B cell (primary cell): ENCODE results near the gene ERBIN. TPM values are rescaled to one million over a fixed set of nuclear protein-coding genes. Genes with fewer than 3 reads are reported as not detected.
"Not testable (repeated sequence)": the region's sequence is repeated elsewhere in the genome, so short reads cannot be mapped to it uniquely, and the experiment has no call there.

Source experiments
- ATAC-seq: fragments of 200-7000 bp; cut with Tn5 transposase; one replicate; pipeline ENCODE4 v1.10.0; 2021; ENCODE audit warnings: low read depth, mild to moderate bottlenecking, moderate number of reproducible peaks, moderate library complexity
- CTCF ChIA-PET: fragments of 350-600 bp; sonication (Branson Sonifier 250); formaldehyde crosslinking; loops from one replicate; lab custom pipeline; 2021; ENCODE audit warnings: antibody characterized with exemption, inconsistent platforms; lab: Charles Lee
- POLR2A ChIA-PET: fragments of 350-600 bp; sonication (Branson Sonifier 250); formaldehyde crosslinking; loops from one replicate; lab custom pipeline; 2021; ENCODE audit warnings: antibody characterized with exemption; lab: Charles Lee
- DNase-seq: peaks from one replicate; pipeline ENCODE4 v3.0.0; 2013
- H2AFZ ChIP-seq: 2 replicates; pipeline ENCODE4 v1.6.1; 2012; ENCODE audit warnings: mild to moderate bottlenecking, low read depth, low read length; ENCODE audit not compliant: insufficient read depth, poor library complexity, severe bottlenecking
- H3K27ac ChIP-seq, 2 donors: 1 replicate in 1 of 2; 2 replicates in 1 of 2; pipeline ENCODE4 v1.5.1; 2012 to 2013; ENCODE audit warnings: low read length in 2 of 2, mild to moderate bottlenecking in 2 of 2, moderate library complexity in 1 of 2
- H3K27me3 ChIP-seq, 4 experiments: fragments of 200-600 bp in 1 of 4; sonication (generic) in 1 of 4; replicated peaks in 1 of 4; 1 replicate in 2 of 4; 2 replicates in 2 of 4; pipeline versions ENCODE4 v1.6.1 to v1.7.0; 2013 to 2016; ENCODE audit warnings: low read length in 3 of 4, mild to moderate bottlenecking in 2 of 4, mixed read lengths in 1 of 4, moderate library complexity in 1 of 4; ENCODE audit not compliant: insufficient read depth in 4 of 4, control insufficient read depth in 3 of 4; ENCODE audit errors: control extremely low read depth in 1 of 4
- H3K36me3 ChIP-seq, 2 experiments: replicated peaks in 1 of 2; 1 replicate in 1 of 2; 2 replicates in 1 of 2; pipeline versions ENCODE4 v1.6.1 to v1.7.1; 2013; ENCODE audit warnings: low read length in 1 of 2; ENCODE audit not compliant: insufficient read depth in 2 of 2, control insufficient read depth in 1 of 2; ENCODE audit errors: control extremely low read depth in 1 of 2, extremely low read depth in 1 of 2
- H3K4me1 ChIP-seq, 2 donors: fragments of 200-600 bp in 1 of 2; sonication (generic) in 1 of 2; 1 replicate in 1 of 2; 2 replicates in 1 of 2; pipeline versions ENCODE4 v1.5.1 to v1.6.1; 2013 to 2017; ENCODE audit warnings: low read length in 2 of 2; ENCODE audit not compliant: control insufficient read depth in 2 of 2, insufficient read depth in 2 of 2
- H3K4me2 ChIP-seq: replicated peaks from 2 replicates; pipeline ENCODE3; 2012; ENCODE audit warnings: mild to moderate bottlenecking, low read depth, low read length; ENCODE audit not compliant: poor library complexity, severe bottlenecking
- H3K4me3 ChIP-seq, 5 experiments: fragments of 200-600 bp in 1 of 5; sonication (generic) in 1 of 5; 1 replicate in 3 of 5; 2 replicates in 2 of 5; pipeline versions ENCODE4 v1.5.1 to v1.7.0; 2011 to 2016; ENCODE audit warnings: low read length in 4 of 5, mild to moderate bottlenecking in 4 of 5, low read depth in 2 of 5, control low read depth in 1 of 5, moderate library complexity in 1 of 5; ENCODE audit not compliant: insufficient read depth in 1 of 5; ENCODE audit errors: control extremely low read depth in 1 of 5, extremely low read depth in 1 of 5
- H3K79me2 ChIP-seq: fragments of 200-600 bp; sonication (generic); one replicate; pipeline ENCODE4 v1.6.0; 2016; ENCODE audit warnings: low read length; ENCODE audit not compliant: control insufficient read depth, insufficient read depth
- H3K9ac ChIP-seq: fragments of 200-600 bp; sonication (generic); 2 replicates; pipeline ENCODE4 v1.6.1; 2017; ENCODE audit warnings: mild to moderate bottlenecking, low read length, moderate library complexity
- H3K9me3 ChIP-seq, 3 donors: one replicate each; pipeline versions ENCODE4 v1.6.1 to v1.7.1; 2013; ENCODE audit warnings: low read length in 2 of 3; ENCODE audit not compliant: control insufficient read depth in 2 of 3, insufficient read depth in 1 of 3; ENCODE audit errors: control extremely low read depth in 1 of 3
- H4K20me1 ChIP-seq: 2 replicates; pipeline ENCODE4 v1.6.0; 2012; ENCODE audit warnings: mild to moderate bottlenecking, low read length; ENCODE audit not compliant: insufficient read depth, control insufficient read depth, poor library complexity, severe bottlenecking
- H3K27ac Mint-ChIP-seq: one replicate; pipeline ENCODE4 v1.8.0; 2021; ENCODE audit warnings: mixed read lengths
- H3K27me3 Mint-ChIP-seq: one replicate; pipeline ENCODE4 v1.8.0; 2021; ENCODE audit warnings: mixed read lengths
- H3K4me1 Mint-ChIP-seq: one replicate; pipeline ENCODE4 v1.8.0; 2021; ENCODE audit warnings: mixed read lengths
- H3K4me3 Mint-ChIP-seq: one replicate; pipeline ENCODE4 v1.8.0; 2021; ENCODE audit warnings: mixed read lengths
- H3K9me3 Mint-ChIP-seq: one replicate; pipeline ENCODE4 v1.8.0; 2022; ENCODE audit warnings: mixed read lengths; ENCODE audit not compliant: insufficient read depth
- CTCF ChIP-seq: fragments of 200-600 bp; IDR thresholded peaks from one replicate; pipeline ENCODE4 v1.8.0; 2022; ENCODE audit warnings: antibody characterized with exemption, mild to moderate bottlenecking
- EZH2 ChIP-seq: IDR thresholded peaks from 2 replicates; pipeline ENCODE4 v1.6.1; 2012; ENCODE audit warnings: borderline replicate concordance, low read depth, mild to moderate bottlenecking, moderate library complexity, low read length; ENCODE audit not compliant: insufficient read depth, poor library complexity, severe bottlenecking
- WGBS: methylation state at CpG from one replicate; pipeline ENCODE4 v1.1.5; 2013; ENCODE audit warnings: missing lambda C conversion rate; ENCODE audit not compliant: insufficient coverage; 5-methylcytosine and 5-hydroxymethylcytosine counted together
- intact Hi-C: fragments of 100-400 bp; cut with micrococcal nuclease; formaldehyde crosslinking; loops from one replicate; pipeline ENCODE4 v1.10.0; 2022
- polyA minus RNA-seq: library from RNA; depleted of rRNA, polyadenylated mRNA; stranded (reverse); fragments of >200 nt; gene quantifications from 2 replicates; pipeline ENCODE4 v1.2.3, GENCODE V29; 2012
- polyA plus RNA-seq: library from polyadenylated mRNA; depleted of rRNA; stranded (reverse); fragments of >200 nt; gene quantifications from 2 replicates; pipeline ENCODE4 v1.2.3, GENCODE V29; 2012
- total RNA-seq, 2 donors: library from RNA; stranded (reverse); fragments of 120-200 nt in 1 of 2; gene quantifications; 1 replicate in 1 of 2; 2 replicates in 1 of 2; pipeline versions ENCODE4 v1.2.3 to v1.2.4, GENCODE V29; 2013 to 2022

The ERBIN gene
- total RNA-seq = 106 and 119 TPM in 2 replicates
- total RNA-seq (2013) = 98.2 TPM
- polyA plus RNA-seq = 27.7 and 43.1 TPM in 2 replicates
- 29.3 and 81.3 TPM in 2 replicates for polyA minus RNA-seq

- WGBS = under 1% methylated on average over 35 of the region's 45 CpGs
- Mint-ChIP-seq H3K4me3 (peak within 1 kb of the TSS; percentile 94), H3K9me3 (no peaks in the 10 kb centered on the region), H3K27me3 (no peaks in the 10 kb centered on the region), H3K27ac (peak within 1 kb of the TSS; percentile 99), H3K4me1 (peaks cover 48% of the 10 kb centered on the region)
- Histone ChIP-seq H3K9ac (peak within 1 kb of the TSS; percentile 95), H4K20me1 (peaks cover 17% of the 10 kb centered on the region), H3K27me3 (no peaks in the 10 kb centered on the region), H2AFZ (peak within 1 kb of the TSS; percentile 88), H3K9me3 (no peaks in the 10 kb centered on the region), H3K27ac (peak within 1 kb of the TSS; percentile 94 to 98), H3K4me1 (peaks cover 16 to 28% of the 10 kb centered on the region in 2 donors), H3K4me3 (peak within 1 kb of the TSS; percentile 77 to 96 (median 93)), H3K36me3 (peaks cover 3 to 4% of the 10 kb centered on the region in 2 experiments), H3K79me2 (peaks cover 51% of the 10 kb centered on the region), H3K4me2 (peak within 1 kb of the TSS; percentile 91)
- ATAC-seq (peak; percentile 19), DNase-seq (peak; percentile 82)
- TF ChIP-seq EZH2 (no peak), CTCF (no peak)
- POLR2A ChIA-PET = interaction anchor here (0.7 to 1.8 kb wide), 6 partner anchors 9 to 303 kb away, joined by 3 to 6 read pairs (median 4); partner anchors contain the start of genes NLN, SGTB and SREK1
- CTCF ChIA-PET = interaction anchor here (0.9 to 1.4 kb wide), 2 partner anchors 99 to 184 kb away, joined by 3 read pairs; no protein-coding TSS in a partner anchor
- intact Hi-C loops = loop anchor here (1.0 to 5.0 kb wide), 5 partner anchors 36 to 1281 kb away; partner anchors contain the start of gene TRIM23
Observed at GRCh38 chr5:65926276-65926783, at the start of gene ERBIN. Gene ERBIN, plus strand, starts transcription at chr5:65926575. Its CDS starts 66,144 bp downstream, at chr5:65992719.

- H3K4me1 ChIP-seq = no peaks in the 10 kb centered on the region
- no peaks in the 10 kb centered on the region for H3K79me2 ChIP-seq
- no peak overlapping the region for H3K9ac ChIP-seq
- intact Hi-C loops = no loop called here
- H3K27me3 Mint-ChIP-seq = no peaks in the 10 kb centered on the region
- no peaks in the 10 kb centered on the region for H3K4me1 Mint-ChIP-seq
- no peak overlapping the region for H3K27ac ChIP-seq
- no peak overlapping the region for H3K4me3 ChIP-seq
- peaks cover 0 to 3% (median 3%) of the 10 kb centered on the region in 3 donors for H3K9me3 ChIP-seq
- no peak for ATAC-seq
- no peaks in the 10 kb centered on the region for H3K36me3 ChIP-seq
- H2AFZ ChIP-seq = no peak overlapping the region
- H3K4me2 ChIP-seq = no peak overlapping the region
- no peak for TF ChIP-seq EZH2
- no peak for TF ChIP-seq CTCF
- H3K27me3 ChIP-seq = no peaks in the 10 kb centered on the region
- H3K9me3 Mint-ChIP-seq = peaks cover 7% of the 10 kb centered on the region
- no peak overlapping the region for H3K4me3 Mint-ChIP-seq
- no peaks in the 10 kb centered on the region for H4K20me1 ChIP-seq
- CTCF ChIA-PET = no interaction called here
- POLR2A ChIA-PET = no interaction called here
- DNase-seq = no peak
- 100% methylated on average over 2 of the region's 4 CpGs for WGBS
- H3K27ac Mint-ChIP-seq = no peak overlapping the region
Observed at GRCh38 chr5:65876970-65877369, 49.4 kb upstream of the ERBIN start.

- H3K4me1 ChIP-seq, H3K27ac ChIP-seq, POLR2A ChIA-PET, H3K27ac Mint-ChIP-seq, H3K9me3 ChIP-seq, H3K27me3 ChIP-seq, H4K20me1 ChIP-seq, CTCF ChIA-PET, H3K9me3 Mint-ChIP-seq, H3K79me2 ChIP-seq, intact Hi-C loops, H3K4me3 Mint-ChIP-seq, H2AFZ ChIP-seq, ATAC-seq, H3K9ac ChIP-seq, H3K4me2 ChIP-seq, H3K36me3 ChIP-seq, DNase-seq, H3K4me3 ChIP-seq, H3K4me1 Mint-ChIP-seq, H3K27me3 Mint-ChIP-seq: not testable (repeated sequence)
- WGBS = no CpG with 5 or more reads among the region's 8 CpGs
Observed at GRCh38 chr5:65879668-65880256, 46.6 kb upstream of the ERBIN start.
